GM19238 (cell line): ENCODE data around the gene CFAP46.
"Not testable (repeated sequence)": the region's sequence is repeated elsewhere in the genome, so short reads cannot be mapped to it uniquely, and the experiment has no call there.

Source experiments
- DNase-seq: peaks from one replicate; pipeline ENCODE4 v3.0.0; 2011; ENCODE audit warnings: low spot score; ENCODE audit not compliant: insufficient read length

CFAP46 gene

DNA sequence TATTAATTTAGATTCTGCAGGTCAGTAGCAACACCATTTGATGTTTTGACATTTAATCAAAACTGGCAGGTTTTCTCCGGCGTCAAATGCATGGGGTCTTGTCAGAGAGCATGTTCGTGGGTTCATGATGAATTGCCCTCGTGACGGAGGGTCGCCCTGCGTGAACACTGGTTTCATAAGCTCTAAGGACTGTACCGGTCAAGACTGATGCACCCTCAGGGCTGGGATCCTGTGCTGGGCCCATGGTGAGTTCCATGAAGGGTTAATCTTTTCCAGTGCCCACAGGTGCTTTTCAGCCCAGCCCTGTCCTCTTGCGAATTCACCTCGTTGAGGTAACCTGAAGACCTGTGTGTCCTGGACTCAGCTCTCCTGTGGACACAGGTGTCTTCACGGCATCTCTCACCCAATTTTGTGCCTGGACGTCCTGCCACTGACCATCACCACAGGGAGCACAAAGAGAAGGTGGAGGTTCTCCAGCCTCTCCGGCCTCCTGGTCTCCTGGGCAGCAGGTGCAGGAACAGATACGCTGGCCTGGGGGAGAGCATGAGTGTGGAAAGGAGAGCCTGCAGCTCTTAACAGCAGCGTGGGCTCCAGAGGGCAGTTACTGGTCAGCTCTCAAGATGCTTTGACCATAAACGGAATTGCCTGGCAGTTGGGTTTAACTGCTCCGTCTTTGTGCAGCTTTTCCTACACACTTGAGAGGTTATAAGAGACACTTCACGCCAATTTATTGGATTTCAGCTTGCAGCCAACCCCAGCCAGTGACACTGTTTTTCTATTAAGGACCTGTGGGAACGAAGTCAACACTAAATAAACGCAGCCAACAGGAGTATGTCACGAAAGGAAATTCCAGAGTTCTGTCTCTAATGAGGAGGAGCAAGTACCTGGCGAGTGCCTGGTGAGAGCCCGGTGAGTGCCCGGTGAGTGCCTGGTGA, 37.4 kb upstream of the CFAP46 start:
- DNase-seq, result no peak

DNA sequence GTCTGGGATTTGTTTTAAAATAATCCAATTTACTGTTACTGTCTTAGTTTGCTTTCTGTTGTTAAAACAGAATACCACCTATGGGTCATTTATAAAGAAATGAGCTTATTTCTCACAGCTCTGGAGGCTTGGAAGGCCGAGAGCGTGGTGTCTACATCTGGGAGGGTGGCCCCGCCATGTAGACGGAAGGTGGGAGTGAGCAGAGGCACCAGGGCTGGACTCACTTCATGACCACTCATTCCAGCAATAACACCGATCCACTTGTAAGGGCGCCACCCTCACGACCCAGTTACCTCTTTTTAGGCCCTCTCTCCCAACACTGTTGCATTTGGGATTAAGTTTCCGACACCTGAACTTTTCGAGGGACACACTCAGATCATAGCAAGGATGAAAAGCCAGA, 36.2 kb upstream of the CFAP46 start:
- no peak for DNase-seq

DNA sequence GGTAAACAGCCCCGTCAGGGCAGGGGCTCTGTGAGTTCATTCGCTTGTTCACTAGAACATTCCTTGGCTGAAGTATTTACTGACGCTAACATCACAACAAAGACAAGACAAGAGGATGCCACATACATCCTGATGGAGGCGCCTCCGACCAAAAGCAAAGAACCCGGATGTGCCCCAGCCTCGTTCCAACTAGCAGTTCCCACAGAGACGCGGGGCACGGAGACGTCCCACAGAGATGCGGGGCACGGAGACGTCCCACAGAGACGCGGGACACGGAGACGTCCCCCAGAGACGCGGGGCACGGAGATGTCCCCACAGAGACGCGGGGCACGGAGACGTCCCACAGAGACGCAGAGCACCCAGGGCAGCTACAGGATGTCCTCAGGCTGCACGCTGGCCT, 35.4 kb upstream of the CFAP46 start:
- DNase-seq, result no peak

GRCh38 chr10:132977076-132977475, 34.7 kb upstream of the CFAP46 start:
- DNase-seq, result no peak

GRCh38 chr10:132975831-132976682, 33.7 kb upstream of the CFAP46 start:
- DNase-seq, result no peak

- no peak for DNase-seq
Measured at GRCh38 chr10:132974886-132975830, 32.8 kb upstream of the CFAP46 start.

GRCh38 chr10:132974249-132974796, 32.0 kb upstream of the CFAP46 start:
- no peak for DNase-seq

DNA sequence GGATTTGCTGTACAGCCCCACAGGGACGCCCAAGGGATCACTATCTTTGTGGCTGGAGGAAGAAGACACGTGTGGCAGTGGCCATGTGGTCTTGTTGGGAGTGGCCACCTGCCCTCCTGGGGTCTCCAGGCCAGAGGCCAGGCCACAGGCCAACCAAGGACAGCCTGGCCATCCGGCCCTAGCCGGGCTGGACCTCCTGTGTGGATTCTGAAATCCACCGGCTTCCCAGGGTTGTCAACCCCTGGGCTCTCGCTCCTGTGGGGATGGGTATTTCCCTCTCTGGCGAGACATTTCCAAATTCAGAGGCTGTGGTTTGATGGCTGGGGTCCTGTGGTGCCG, 31.5 kb upstream of the CFAP46 start:
- no peak for DNase-seq

DNA sequence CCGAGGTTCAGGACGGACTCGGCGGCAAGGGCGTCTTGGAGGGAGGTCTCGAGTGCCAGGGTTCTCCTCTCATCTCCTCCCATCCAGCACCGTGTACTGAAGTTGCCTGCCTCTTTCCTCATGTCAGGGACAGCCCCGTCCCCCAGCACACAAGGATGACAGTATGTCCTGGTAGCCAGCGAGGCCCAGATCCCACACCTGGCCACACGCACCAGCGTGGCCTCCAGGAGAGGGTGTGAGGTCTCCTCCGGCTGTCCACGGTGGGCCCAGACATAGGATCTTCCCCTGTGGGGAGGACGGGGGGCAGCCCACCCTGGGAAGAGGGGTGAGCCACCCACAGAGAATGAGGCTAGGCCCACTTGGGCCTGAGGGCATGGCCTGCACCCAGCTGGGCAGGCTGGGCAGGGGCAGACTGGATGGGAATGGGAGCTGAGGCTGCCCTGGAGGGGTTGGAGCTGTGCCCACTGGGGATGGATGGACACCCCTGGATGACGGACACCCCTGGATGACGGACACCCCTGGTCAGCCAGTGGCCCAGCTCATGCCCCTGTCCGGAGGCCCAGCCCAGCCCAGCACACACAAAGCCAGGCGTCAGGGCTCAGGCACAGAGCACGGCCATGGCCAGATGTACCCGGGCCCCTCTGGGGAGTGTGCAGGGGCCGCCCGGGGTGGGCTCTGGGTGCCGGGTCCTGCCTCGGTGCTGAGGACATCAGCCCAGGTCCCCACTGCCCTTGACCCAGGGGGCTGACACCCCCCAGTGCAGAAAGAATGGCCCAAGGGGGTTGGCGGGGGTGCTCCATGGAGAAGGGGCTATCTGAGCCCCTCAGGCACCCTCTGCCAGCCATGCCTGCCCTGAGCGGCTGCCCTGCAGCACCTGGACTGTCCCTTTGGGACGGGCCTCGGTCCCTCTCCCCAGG, 30.9 kb upstream of the CFAP46 start:
- no peak for DNase-seq

GRCh38 chr10:132972149-132972985, 30.0 kb upstream of the CFAP46 start:
- DNase-seq, result no peak

- no peak for DNase-seq
Measured at GRCh38 chr10:132971448-132972148, 29.2 kb upstream of the CFAP46 start.

- DNase-seq, result no peak
Measured at GRCh38 chr10:132970641-132971438, 28.5 kb upstream of the CFAP46 start.

GRCh38 chr10:132967540-132967939, 25.2 kb upstream of the CFAP46 start:
- DNase-seq, result no peak

GRCh38 chr10:132965411-132966057, 23.2 kb upstream of the CFAP46 start:
- DNase-seq, result no peak

GRCh38 chr10:132964707-132965410, 22.5 kb upstream of the CFAP46 start:
- not testable (repeated sequence) for DNase-seq

DNA sequence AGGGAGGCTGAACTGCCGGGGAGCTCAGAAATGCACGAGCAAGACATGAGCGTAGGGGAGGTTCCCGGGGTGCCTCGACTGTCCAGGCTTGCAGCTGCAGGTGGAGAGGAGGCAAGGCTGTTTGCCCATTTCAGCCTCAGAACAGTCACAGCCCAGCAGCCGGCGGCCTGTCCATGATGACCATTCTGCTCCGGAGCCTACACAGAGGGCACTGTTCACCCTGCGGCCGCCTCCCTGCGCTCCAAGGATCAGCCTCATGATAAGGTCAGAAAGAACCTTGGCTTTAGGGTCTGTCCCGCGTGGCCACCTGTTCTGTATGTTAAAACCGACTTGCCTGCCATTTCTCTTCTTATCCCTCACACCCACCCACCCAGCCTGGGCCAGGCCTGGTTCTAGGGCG, 21.9 kb upstream of the CFAP46 start:
- no peak for DNase-seq
